HG03442 (cell line): ENCODE measurements around the gene MZT2A.
A peak's percentile ranks its signal among the peaks of the same experiment; 100 is the strongest.
"Not testable (repeated sequence)": the region's sequence is repeated elsewhere in the genome, so short reads cannot be mapped to it uniquely, and the experiment has no call there.

Experiments used
- ATAC-seq: cut with Tn5 transposase; IDR thresholded peaks from one replicate; pipeline ENCODE4 v1.9.1; 2021; ENCODE audit warnings: mild to moderate bottlenecking, moderate library complexity; ENCODE audit not compliant: unreplicated experiment

MZT2A gene

GRCh38 chr2:131521524-131521923 lies 29.3 kb upstream of the MZT2A start:
- not testable (repeated sequence) for ATAC-seq

- ATAC-seq = no peak
Measured at GRCh38 chr2:131520526-131520925, 28.3 kb upstream of the MZT2A start.

- not testable (repeated sequence) for ATAC-seq
Measured at GRCh38 chr2:131519871-131520470, 27.8 kb upstream of the MZT2A start.

- ATAC-seq = no peak
Measured at GRCh38 chr2:131519466-131519865, 27.3 kb upstream of the MZT2A start.

- ATAC-seq = not testable (repeated sequence)
Measured at GRCh38 chr2:131518531-131518930, 26.3 kb upstream of the MZT2A start.

GRCh38 chr2:131517856-131518255 lies 25.7 kb upstream of the MZT2A start:
- ATAC-seq = not testable (repeated sequence)

- ATAC-seq = no peak
Measured at GRCh38 chr2:131517106-131517831, 25.1 kb upstream of the MZT2A start.

- ATAC-seq = not testable (repeated sequence)
Measured at GRCh38 chr2:131516621-131517020, 24.4 kb upstream of the MZT2A start.

- no peak for ATAC-seq
Measured at GRCh38 chr2:131516011-131516410, 23.8 kb upstream of the MZT2A start.

- not testable (repeated sequence) for ATAC-seq
Measured at GRCh38 chr2:131515235-131515634, 23.0 kb upstream of the MZT2A start.

- ATAC-seq = peak; percentile 75
Measured at GRCh38 chr2:131514408-131515166, 22.4 kb upstream of the MZT2A start.

GRCh38 chr2:131511969-131512870 lies 20.0 kb upstream of the MZT2A start:
- ATAC-seq = not testable (repeated sequence)

- not testable (repeated sequence) for ATAC-seq
Measured at GRCh38 chr2:131511291-131511968, 19.2 kb upstream of the MZT2A start.

GRCh38 chr2:131509615-131510014 lies 17.4 kb upstream of the MZT2A start:
- ATAC-seq = no peak

GRCh38 chr2:131504082-131504750 lies 12.0 kb upstream of the MZT2A start:
- not testable (repeated sequence) for ATAC-seq

GRCh38 chr2:131503587-131503986 lies 11.4 kb upstream of the MZT2A start:
- ATAC-seq = not testable (repeated sequence)

GRCh38 chr2:131498321-131498973 lies 6.2 kb upstream of the MZT2A start:
- peak; percentile 95 for ATAC-seq

GRCh38 chr2:131495506-131495905 lies 3.3 kb upstream of the MZT2A start:
- ATAC-seq = not testable (repeated sequence)
